HG03565 (cell line): ENCODE results near the gene CPM.
"Not testable (repeated sequence)": the region's sequence is repeated elsewhere in the genome, so short reads cannot be mapped to it uniquely, and the experiment has no call there.

Experiments
- ATAC-seq: cut with Tn5 transposase; IDR thresholded peaks from one replicate; pipeline ENCODE4 v1.9.1; 2021; ENCODE audit warnings: mild to moderate bottlenecking, moderate library complexity; ENCODE audit not compliant: unreplicated experiment

CPM gene

GRCh38 chr12:68833508-68833907 is 99.5 kb downstream of the CPM start:
- ATAC-seq: no peak

DNA sequence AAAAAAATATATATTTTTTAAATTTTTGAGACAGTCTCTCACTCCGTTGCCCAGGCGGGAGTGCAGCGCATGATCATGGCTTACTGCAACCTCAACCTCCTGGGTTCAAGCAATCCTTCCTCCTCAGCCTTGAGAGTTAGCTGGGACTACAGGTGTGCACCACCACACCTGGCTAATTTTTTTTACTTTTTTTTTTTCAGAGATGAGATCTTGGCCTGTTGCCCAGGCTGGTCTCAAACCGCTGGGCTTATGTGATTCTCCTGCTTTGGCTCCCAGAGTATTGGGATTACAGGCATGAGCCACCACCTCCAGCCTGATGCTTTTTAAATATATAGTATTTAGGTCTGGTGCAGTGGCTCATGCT is 100.5 kb downstream of the CPM start:
- no peak for ATAC-seq

- ATAC-seq: no peak
Observed at GRCh38 chr12:68831751-68832503, 101.0 kb downstream of the CPM start.

DNA sequence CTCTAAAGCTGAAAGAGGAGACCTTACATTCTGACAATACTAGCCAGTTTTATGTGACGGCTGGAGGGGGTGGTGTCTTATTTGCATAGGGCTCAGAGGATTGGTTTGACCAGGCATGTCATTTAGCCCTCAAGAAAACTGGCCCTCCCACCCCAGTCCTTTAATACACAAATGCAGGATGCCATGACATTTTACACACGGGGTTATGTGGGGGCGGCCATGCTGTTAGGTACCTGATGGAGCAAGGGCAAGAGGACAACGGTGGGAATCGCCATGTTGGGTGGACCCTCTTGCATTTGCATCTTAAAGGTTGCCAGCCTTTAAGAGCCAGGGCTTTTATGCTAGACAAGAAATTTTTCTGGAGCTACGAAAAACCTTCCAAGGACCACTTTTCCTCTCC is 101.7 kb downstream of the CPM start:
- no peak for ATAC-seq

- ATAC-seq: no peak
Observed at GRCh38 chr12:68828672-68829068, 104.3 kb downstream of the CPM start.

DNA sequence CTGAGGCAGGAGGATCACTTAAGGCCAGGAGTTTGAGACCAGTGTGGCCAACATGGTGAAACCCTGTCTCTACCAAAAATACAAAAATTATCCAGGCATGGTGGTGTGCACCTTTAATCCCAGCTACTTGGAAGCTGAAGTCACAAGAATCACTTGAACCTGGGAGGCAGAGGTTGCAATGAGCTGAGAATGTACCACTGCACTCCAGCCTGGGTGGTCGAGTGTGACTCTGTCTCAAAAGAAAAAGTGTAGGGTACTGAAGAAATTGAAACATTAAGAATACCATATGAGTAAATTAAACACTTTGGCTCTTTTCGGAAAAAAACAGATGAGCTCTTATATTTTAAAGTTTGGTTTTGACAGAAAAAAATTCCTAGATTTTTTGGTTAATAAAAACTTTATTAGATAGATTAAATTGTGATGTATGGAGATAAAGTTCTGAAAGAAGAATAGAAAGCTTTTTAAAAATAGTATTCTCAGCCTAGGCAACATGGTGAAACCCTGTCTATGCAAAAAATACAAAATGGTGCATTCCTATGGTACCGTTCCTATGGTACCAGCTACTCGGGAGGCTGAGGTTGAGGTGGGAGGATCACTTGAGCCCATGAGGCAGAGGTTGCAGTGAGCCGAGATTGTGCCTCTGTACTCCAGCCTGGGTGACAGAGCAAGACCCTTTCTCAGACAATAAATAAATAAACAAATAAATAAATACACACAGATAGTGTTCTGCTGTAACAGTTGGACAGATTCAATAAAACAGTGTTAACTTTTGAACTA is 104.9 kb downstream of the CPM start:
- ATAC-seq: no peak

GRCh38 chr12:68825569-68826217 is 107.3 kb downstream of the CPM start:
- no peak for ATAC-seq

GRCh38 chr12:68824597-68825250 is 108.2 kb downstream of the CPM start:
- no peak for ATAC-seq

GRCh38 chr12:68824131-68824530 is 108.8 kb downstream of the CPM start:
- no peak for ATAC-seq

DNA sequence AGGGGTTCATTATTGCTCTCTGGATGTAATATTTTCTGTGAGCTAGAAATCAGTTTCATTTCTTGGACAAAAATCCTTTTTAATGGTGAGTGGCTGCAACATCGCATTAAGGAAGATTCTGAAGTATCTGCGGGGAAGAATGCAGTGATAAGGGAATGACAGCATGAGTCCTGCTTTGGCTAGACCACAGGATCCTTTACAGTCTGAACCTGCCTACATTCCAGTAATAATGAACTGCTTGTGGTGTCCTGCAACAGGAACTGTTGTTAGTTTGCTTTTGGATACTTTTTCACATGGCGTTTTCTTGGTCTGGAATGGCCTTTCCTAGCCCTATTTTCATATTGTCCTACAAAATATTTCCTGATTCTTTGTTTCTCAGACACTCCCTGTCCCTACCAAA is 109.3 kb downstream of the CPM start:
- no peak for ATAC-seq

GRCh38 chr12:68821357-68822188 is 111.4 kb downstream of the CPM start:
- ATAC-seq: no peak

GRCh38 chr12:68819481-68819880 is 113.5 kb downstream of the CPM start:
- not testable (repeated sequence) for ATAC-seq

DNA sequence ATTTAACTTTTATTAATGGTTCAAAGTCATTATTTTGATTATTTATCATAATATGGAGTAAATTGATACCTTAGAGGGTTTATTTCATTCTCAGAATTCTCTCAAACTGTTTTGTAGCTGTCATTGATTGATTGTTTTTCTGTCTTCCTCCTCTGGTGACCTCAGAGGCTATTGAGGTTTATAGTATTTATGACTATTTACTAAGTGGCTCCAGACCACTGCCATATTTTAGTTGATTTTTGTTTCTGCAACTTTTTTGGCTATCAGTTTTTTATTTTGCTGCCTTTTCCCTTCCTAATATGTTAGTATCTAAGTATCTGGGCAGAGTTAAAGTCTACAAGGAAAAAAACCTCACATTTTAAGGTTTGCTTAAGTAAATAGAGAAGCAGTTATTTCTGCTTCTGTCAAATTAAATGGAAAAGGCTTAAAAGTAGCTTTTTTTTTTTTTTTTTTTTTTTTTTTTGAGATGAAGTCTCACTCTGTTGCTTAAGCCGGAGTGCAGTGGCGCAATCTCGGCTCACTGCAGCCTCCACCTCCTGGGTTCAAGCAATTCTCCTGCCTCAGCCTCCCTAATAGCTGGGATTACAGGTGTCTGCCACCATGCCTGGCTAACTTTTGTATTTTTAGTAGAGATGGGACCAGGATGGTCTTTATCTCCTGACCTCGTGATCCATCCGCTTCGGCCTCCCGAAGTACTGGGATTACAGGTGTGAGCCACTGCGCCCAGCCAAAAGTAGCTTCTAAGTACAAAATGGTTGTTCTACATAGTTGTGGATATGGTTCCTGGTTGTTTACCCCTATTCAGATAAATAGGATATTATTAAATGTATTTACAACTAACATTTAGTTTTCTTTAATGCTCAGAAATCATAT is 116.8 kb downstream of the CPM start:
- ATAC-seq: no peak

DNA sequence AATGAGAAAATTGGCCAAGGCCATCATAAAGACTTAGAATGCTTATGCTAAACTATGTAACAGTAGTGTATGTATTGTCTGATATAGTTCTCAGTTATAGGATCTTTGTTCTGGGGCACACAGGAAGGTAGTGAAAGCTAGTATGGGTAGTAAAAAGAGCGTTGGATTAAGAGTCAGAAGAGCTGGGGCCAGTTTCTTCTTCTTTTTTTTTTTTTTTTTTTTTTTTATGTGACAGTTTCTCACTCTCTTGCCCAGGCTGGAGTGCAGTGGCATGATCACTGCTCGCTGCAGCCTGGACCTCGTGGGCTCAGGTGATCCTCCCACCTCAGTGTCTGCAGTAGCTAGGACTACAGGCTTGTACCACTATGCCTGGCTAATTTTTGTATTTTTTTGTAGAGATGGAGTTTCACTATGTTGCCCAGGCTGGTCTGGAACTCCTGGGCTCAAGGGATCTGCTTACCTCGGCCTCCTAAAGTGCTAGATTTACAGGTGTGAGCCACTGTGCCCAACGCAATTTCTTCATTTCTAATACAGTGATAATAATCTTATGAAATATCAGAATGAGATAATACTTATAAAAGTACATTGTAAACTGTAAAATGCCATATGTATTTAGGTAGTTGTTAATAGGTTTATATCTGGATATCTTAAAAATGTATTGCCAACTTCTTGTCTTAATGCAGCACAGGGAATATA is 117.6 kb downstream of the CPM start:
- ATAC-seq: no peak

DNA sequence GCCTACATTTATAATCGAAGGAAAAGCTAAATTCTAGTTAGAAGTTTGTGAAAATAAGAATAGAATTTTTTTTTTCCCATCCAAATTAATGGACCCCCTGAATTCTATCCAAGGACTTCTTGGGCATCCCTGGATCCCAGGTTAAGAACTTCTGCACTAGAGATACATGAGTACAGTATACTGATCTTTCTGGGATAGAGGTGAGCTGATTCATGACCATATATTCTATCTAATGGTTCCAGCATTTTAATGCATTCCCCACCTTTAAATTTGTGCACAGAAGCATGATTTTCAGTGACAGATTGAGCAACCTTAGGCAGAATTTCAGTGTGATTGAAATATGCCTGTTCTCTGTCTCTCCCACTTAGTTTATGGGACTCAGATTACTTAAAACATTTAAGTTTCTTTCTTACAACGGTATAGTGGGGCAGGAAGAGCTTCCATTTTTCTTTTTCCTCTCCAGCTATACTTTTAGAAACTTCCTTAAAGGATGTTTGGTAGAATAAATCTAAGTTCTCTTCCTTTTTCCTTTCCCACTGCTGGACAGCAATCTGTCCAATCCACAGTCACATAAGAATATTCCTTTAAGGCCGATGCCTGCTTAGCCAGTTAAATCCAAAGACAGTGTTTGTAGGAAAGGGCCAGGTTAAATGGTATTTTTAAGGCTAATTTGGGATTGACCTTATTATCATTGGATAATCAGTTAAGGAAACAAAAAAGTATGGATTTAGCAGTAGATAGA is 118.3 kb downstream of the CPM start:
- no peak for ATAC-seq

- no peak for ATAC-seq
Observed at GRCh38 chr12:68813242-68813593, 119.8 kb downstream of the CPM start.

DNA sequence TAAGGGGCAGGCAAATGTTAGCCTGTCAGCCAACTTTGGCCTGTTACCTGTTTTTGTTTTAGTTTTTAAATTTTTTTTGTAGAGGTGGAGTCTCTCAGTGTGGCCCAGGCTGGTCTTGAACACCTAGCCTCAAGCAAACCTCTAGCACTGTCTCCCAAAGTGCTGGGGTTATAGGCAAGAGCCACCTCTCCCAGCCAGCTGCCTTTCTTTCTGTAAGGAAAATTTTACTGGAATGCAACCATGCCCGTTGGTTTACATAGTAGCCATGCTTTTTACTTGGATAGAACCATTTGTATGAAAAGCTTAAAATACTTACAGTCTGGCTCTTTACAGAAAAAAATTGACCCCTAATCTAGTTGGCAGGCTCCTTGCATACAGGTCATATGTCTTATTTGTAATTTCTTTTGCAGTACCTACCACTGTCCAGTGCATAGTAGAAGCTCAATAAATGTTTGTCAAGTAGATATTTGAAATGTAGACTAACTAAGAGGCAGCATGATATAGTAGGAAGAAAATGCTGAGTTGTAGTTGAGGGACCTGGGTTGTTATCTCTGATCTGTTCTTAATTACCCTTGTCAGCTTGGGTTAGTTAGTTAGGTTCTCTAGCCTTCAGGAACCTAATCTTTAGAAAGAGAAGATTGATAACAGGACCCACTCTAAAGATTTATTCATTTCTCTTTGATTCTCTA is 120.3 kb downstream of the CPM start:
- no peak for ATAC-seq

DNA sequence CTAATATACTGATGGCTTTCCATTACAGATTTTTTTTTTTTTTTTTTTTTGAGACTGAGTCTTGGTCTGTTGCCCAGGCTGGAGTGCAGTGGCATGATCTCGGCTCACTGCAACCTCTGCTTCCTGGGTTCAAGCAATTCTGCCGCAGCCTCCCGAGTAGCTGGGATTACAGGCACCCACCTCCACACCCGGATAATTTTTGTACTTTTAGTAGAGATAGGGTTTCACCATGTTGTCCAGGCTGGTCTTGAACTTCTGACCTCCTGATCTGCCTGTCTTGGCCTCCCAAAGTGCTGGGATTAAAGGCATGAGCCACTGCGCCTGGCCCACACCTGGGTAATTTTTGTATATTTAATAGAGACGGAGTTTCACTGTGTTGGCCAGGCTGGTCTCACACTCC is 121.4 kb downstream of the CPM start:
- ATAC-seq: not testable (repeated sequence)
